ENCODE data around the gene SETX.
"Not testable (repeated sequence)": the region's sequence is repeated elsewhere in the genome, so short reads cannot be mapped to it uniquely, and the experiment has no call there.

Gene SETX

DNA sequence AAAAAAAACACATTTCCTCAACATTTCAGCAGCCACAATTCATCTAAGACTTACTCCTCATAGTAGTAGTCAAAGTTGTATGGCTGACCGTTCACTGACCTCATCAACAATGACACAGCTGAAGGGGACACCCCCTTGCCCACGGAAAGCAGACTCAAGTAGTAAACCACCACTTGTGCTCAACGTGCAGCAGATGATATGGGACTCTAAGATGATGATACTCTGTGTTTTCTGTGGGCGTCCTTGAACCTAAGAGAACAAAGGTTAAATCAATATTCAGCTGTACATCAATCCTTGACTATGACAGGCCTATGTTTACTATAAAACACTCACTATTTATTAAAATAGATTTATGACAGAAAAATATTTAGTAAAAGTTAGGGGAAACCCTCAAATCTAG is 71.6 kb downstream of the SETX start:
- no peak for DNase-seq

DNA sequence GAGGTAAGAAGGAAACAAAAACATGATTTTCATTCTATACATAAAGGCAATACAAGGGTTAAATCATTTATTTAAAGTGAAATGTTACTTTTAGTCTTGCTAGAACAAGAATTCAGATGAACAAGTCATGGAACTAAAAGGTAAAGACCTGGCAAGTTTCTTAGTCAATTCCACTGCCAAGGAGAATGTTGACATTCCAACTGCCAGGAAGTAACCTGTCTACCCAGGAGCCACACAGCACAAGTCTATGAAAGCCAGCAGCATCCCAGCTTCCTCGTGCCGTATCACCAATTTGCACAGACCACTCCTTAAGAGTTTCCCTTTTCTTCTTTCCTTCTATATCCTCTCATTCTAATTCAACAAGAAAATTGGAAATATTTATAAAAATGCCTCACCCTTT is 79.9 kb downstream of the SETX start:
- DNase-seq: no peak

DNA sequence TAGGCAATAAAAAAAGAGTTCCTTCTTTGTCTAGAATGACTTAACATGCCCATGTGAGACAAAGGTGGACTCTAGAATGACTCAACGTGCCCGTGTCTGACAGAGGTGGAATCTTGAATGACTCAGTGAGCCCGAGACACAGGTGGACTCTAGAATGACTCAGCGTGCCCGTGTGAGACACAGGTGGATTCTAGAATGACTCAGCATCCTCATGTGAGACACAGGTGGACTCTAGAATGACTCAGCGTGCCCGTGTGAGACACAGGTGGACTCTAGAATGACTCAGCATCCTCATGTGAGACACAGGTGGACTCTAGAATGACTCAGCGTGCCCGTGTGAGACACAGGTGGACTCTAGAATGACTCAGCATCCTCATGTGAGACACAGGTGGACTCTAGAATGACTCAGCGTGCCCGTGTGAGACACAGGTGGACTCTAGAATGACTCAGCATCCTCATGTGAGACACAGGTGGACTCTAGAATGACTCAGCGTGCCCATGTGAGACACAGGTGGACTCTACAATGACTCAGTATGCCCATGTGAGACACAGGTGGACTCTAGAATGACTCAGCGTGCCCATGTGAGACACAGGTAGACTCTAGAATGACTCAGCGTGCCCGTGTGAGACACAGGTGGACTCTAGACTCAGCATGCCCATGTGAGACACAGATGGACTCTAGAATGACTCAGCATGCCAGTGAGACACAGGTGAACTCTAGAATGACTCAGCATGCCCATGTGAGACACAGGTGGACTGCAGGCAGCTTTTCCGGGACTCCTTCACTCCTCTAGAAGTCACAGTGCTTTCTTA is 84.9 kb downstream of the SETX start:
- DNase-seq: not testable (repeated sequence)

DNA sequence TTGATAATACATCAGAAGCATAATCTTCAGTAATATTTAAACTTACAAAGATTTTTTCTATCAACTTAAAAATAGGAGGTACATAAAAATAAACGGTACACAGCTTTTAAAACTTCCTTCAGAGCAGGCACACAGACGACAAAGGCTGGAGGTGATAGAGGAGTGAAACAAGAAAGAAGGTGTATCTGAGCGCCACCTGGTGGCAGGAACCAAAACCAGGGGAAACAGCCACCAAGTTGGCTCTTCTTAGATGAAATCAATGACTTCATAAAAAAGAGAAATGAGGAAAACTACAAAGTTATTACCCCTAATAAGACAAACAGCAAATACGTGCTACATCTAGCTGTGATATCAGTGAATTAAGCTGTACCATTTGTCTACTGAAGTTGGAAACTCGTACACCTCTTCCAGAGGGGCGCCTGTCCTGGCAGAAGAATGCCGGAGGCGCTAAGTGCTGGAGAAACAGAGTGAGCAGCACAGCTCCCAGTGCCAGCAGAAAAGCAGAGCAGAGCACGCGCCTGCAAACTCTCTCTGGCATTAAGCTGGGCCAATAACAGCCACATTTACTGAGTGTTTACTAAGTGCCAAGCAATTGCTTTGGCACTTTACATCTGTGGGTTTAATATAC is 85.9 kb downstream of the SETX start:
- DNase-seq: peak in 1 of 2 experiments; percentile 7

DNA sequence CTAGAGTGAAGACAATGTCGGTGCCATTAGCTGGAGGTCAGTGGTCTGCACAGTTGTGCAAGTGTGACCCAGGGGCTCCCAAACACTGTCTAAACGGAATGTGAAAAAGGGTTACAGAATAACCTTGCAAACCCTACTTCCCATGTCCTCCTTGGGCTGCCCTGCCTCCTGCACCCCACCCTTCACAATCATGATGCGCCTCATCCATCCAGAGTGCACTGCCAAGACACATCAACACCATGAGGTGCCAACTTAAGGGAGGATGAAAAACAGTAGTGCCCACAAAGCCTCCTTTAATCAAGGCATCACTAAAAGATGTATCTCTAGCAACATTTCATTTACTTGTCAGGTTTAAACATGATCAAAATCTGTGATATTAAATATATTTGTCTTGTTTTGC is 87.1 kb downstream of the SETX start:
- no peak for DNase-seq

DNA sequence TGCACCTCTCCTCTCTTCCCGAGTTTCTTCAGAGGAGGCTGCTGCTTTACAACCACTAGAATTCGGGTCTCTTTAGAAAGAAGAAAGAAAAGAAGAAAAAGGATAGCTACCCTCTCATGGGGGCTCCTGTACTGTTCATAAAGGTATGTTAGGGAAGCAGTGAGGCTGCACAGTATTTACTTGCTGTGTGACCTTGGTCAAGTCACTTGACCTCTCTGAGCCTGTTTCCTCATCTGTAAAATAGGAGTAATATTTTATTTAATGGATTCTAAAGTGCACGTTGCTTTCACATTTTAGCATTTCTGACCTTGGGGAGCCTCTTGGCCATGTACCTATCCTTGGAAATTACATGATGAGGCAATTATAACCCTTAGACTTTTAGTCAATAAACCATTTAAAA is 88.8 kb downstream of the SETX start:
- no peak for DNase-seq

DNA sequence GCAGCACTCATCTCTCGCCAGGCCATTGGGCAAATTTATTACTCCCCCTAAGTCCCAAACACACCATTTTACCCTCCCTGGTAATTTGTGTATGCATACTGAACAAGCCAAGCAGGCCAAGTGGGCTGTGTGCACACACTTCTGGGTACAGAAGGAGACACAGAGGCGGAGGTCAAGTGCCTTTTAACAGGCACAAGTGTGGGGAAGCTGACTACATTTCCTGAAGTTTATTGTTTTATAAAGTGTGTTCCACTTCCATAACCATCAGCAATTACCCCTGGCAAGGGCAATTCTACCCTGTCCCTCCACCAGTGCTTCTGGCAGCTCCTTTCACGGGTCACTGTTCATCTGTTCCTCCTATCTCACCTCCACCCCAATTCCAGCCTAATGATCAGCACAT is 93.9 kb downstream of the SETX start:
- DNase-seq: no peak

DNA sequence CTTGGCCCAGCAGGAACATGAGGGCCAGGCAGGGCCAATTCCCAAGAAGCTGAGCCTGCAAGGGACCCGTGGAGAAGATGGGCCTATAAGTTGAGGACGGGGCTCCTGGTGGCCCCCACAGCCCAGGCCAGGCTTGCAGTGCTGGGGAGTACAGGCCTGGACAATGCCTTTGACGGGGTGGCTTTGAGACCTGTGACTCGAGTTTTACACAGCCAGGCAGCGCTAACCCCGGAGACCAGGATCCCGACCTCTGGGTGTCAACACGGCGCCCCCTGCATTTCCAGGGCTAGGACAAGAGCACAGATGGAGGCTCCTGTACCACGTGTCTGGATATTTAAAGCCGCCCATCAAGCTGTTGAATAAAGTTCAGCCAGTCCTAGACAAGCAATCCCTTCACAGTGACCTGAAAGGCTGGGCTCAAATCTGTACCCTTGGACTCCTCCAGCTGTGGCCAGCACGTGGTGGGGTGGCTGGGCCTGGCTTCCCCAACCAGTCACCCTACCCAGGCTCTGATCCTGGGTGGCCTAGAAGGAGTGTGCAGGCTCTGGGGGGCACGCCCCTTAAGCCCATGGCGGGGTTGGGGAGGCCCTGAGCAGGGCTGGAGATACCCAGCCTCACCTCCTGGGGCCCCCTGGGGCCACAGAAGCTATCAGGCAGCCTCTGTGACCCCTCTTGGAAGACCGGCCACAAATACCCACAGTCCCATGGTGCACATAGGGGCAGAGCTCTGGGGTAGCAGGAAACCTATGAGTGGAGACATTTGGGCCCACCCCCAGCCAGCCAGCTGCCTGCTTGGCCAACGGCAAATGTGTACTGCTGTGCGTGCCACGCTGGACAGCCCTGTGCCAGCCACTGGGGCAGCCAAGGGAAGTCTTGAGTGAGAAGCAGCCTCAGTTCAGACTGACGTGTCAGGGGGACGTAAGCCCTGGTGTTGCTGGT is 104.2 kb downstream of the SETX start:
- DNase-seq: no peak

DNA sequence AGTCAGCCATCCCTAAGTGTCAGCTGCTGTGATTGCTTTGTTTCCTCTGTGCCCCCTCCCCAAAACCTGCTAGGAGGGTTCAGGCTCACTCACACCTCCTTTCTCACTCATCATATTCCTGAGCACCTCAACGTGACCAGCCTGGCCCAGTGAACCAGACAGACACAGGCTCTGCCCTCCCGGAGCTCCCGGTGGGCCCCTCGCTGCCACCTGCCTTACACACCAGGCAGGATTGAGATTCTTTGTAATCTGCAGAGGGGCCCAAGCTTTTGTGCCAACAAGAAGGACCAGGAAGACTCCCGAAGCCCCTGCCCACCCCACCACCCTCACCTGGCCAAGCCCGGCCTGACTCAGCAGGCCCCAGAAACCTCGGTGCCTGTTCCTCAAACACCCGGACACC is 105.1 kb downstream of the SETX start:
- no peak for DNase-seq

DNA sequence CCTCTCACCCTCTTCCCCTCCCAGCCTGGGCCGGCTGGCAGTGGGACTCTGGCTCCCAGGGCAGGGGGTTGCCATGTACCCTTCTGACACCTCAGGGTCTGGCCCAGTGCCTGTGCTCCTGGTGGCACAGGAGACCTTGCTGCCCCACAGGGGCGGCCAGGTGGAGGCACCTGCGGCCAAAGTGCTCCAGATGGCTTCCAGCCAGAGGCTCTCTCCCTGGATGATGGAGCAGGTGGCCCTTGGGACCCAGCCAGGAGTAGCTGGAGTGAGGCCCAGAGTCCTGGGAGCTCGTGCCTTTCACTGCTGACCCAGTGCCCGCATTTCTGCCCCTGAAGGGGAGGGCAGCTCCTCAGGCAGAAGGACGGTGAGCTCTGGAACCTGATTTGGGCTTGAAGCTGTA is 105.7 kb downstream of the SETX start:
- no peak for DNase-seq

DNA sequence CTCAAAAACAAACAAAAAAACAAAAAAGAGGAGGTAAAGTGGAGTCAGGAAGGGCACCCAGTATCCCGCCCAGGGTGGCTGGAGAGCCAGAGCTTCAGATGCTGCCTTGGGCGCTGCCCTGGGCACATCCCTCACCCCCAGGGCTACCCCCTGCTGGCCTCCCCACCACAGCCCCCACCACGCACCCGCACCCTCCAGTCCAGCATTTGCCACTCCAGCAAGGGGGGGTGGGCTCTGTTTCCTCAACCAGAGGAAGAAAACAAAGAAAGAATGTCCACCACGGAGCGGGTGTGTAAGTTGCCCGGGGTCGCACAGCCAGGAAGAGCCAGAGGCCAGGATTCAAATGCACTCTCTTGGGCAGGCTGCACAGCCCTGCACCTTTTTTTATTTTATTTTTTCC is 106.8 kb downstream of the SETX start:
- no peak for DNase-seq

DNA sequence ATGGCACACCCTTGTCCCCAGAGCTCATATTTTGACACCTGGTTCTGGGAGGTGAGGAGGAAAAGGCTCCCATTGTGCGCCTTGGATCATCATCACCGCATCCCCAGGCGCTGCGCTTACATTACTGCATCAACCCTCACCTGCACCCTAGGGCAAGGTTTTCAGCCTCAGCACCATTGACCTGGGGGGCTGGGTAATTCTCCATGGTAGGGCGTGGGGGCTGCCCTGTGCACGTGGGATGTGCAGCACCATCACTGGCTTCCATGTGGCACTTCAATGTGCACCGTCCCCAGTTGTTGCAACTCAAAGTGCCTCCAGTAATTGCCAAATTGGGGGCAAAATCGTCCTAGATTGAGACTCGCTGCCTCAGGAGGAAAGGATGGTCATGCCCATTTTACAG is 109.3 kb downstream of the SETX start:
- DNase-seq: no peak

DNA sequence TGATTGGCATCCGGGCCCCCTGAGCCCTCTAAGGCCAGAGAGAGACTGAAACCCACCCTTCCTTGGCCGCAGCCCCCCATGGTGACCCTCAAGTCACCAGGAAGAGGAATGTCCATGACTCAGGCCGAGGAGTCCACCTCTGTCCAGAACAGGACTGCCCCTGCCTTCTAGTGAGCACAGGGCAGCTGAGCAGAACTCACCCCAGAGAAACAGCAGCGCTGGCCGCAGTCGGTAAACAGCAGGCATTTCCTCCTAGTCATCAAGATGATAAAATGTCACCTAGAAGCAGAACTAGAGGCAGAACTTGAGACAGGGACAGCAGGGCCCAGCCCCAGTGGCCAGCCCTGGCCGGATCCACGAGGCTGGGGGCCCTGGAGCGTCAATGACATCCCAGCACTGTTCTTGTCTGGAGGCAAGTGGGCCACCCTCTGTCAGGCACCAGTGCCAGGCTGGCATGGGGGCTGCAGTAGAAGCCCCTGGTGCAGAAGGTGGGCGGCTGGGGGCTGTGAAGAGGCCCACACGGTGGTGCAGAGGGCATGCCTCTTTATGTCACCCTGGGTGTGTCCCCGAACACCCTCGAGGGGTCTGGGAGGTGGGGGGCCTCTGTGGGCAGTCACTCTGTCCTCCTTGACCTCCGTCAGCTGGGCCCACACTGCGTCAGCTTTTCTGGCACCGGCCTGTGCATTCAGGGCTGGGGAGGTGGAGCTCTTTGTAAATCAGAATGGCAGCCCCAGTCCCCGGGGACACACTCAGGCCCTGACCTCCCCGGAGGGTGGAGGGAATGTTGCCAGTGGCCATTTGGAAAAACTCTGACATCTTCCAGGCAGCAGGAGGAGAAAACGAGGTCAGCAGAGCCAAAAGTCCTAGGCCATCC is 110.0 kb downstream of the SETX start:
- no peak for DNase-seq

DNA sequence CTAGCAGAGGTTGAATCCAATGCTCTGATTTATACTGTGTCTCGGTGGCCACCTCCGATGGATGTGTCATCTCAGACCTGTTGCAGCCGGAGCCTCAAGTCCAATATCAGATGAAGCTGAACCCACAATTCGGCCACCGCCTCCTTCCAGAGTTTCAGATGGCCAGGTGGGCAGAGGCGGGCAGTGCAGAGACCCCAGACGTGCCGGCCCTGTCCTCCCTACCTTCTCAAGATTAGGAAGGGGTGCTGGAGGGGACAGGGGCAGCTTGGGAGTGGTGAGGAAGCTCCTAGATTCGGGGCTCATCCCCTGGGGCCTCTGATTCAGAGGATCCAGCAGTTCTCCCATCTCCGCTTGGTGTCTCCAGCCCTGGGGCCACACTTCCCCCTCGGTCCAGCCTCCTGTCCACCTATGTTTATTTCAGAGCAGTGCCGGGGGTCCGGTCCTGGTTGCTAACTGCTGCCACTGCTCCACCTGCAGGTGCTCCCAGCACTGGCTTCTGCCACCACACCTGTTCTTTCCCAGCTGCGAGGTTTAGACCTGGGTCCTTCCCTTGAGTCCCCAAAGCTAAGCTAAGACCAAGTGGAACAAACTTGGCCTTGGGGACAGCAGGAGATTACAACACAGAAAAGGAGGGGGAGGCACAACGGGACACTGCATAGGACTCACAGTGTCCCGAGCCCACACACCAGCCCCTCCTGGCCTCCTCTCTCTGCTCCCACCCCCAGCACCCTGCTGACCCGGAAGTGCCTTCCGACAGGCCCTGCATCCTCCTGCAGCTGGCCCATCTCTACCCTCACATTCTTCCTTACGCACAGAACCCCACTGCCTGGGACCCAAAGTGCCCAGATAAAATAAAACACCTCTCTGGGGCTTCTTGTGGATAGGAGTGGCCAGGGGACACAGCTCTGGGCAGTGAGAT is 111.4 kb downstream of the SETX start:
- DNase-seq: no peak

DNA sequence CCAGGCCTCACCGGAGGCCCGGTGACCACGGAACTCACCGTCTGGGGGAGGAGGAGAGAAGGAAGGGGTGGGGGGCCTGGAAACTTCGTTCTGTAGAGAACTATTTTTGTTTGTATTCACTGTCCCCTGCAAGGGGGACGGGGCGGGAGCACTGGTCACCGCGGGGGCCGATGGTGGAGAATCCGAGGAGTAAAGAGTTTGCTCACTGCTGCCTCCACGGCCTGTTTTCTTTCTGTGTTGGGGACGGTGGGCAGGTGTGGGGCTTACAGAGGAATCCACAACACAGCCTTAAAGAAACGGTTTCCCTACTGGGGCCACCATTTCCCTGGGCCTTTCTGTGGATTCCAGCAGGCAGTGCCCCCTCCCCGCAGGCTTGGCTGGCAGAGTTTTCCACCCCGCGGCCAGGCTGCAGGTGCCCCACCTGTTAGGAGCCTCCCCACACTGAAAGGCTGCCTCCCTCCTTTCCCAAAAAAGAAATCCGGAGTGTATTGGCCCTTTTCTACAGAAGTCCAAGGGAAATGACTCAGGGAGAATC is 112.1 kb downstream of the SETX start:
- no peak for DNase-seq

DNA sequence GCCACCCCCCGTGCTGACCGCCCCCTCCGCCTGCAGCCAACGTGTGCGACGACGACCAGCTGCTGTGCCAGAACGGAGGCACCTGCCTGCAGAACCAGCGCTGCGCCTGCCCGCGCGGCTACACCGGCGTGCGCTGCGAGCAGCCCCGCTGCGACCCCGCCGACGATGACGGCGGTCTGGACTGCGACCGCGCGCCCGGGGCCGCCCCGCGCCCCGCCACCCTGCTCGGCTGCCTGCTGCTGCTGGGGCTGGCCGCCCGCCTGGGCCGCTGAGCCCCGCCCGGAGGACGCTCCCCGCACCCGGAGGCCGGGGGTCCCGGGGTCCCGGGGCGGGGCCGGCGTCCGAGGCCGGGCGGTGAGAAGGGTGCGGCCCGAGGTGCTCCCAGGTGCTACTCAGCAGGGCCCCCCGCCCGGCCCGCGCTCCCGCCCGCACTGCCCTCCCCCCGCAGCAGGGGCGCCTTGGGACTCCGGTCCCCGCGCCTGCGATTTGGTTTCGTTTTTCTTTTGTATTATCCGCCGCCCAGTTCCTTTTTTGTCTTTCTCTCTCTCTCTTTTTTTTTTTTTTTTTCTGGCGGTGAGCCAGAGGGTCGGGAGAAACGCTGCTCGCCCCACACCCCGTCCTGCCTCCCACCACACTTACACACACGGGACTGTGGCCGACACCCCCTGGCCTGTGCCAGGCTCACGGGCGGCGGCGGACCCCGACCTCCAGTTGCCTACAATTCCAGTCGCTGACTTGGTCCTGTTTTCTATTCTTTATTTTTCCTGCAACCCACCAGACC is 112.8 kb downstream of the SETX start:
- DNase-seq: no peak

DNA sequence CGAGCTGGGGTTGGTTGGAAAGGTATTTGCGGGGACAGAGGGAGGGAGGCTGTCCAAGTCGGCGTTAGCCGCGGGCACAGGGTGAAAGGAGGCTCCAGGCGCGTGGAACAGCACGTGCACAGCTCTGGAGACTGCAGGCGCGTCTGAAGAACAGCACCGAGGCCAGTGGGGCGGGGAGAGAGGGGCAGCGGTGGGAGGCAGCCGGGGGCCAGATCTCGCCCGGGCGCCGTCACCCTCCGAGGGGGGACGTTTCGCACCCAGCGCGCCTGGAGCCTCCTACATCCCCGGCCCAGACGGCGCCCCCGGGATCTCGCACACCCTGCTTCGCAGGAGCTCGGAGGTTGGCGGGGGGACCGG is 113.3 kb downstream of the SETX start:
- DNase-seq: no peak

DNA sequence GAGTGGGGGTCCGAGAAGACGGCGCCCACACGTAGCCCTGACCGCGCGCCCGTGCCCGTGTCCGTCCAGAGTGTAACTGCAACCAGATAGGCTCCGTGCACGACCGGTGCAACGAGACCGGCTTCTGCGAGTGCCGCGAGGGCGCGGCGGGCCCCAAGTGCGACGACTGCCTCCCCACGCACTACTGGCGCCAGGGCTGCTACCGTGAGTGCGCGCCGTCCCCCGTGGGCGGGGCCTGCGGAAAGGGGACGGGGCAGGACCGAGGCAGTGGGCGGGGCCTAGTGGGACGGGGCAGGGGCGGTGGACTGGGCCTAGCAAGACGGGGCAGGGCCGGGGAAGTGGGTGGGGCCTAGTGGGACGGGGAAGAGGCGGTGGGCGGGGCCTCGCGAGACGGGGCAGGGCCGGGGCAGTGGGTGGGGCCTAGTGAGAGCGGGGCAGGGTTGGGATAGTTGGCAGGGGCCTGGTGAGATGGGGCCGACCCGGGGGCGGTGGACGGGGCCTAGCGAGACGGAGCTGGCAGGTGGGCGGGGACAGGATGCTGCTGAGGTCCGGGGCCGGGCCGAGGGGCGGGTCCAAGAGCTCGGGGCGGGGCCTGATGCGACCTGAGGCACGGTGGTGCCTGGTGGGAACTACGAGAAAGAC is 113.8 kb downstream of the SETX start:
- peak; percentile 73 to 88 for DNase-seq

DNA sequence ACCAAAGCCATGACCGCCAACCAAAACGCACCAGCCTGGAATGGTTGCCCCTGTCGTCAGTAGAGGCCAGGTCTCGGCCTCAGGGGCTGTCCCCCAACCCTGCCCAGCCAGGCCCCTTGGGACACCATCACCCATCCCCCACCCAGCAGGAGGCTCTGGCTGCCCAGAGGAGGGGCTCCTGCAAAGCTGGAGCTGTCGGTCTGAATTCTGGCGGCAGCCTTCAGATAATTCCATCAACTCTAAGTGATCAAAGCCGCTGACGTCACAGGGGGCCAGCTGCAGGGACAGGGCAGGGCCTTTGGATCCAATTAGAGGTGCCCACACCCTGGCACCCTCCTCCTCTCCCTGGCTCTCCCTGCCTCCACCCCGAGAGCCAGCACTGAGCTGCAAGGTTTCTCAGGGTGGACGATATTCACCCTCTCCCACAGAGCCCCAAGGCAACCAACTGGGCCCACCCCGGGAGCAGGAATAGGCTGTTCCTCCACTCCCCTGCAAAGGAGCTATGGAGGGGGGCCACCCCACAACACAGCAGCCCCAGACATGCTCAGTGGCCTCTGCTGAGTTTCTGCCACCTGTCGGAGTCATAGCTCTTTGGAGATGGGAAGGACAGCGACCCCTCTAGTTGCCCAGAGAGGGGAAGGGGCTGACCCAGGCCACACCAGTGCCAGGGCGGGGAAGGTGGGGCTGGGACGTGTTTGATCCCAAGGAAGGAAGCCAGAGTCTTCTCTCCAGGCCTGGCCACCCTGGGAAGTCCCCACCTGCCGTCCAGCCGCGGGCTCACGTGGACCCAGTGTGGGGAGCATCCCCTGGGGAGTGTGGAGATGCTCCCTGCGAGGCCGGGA is 114.6 kb downstream of the SETX start:
- DNase-seq: no peak

Measured in NCI-H187 (cell line).